ENCODE measurements around the gene MICAL3.

GRCh38 chr22:17913801-17914347 lies 110.5 kb downstream of the MICAL3 start:
- TF ChIP-seq BHLHE40 (IDR thresholded peaks at IDR 0.05; ENCODE audit: borderline replicate concordance) (no peak), FOXK2 (IDR thresholded peaks at IDR 0.05) (no peak), CTBP1 (IDR thresholded peaks at IDR 0.05; ENCODE audit: borderline replicate concordance) (no peak)
